ENCODE measurements around the gene RPS3. TPM values are rescaled to one million over a fixed set of nuclear protein-coding genes. Genes with fewer than 3 reads are reported as not detected.

Gene RPS3
- total and polyA plus RNA-seq, 2 of the 13 experiments (the other 11 are each of a cell fraction or from before 2014, with no cell fraction given), result 2,143 to 3,616 TPM

DNA sequence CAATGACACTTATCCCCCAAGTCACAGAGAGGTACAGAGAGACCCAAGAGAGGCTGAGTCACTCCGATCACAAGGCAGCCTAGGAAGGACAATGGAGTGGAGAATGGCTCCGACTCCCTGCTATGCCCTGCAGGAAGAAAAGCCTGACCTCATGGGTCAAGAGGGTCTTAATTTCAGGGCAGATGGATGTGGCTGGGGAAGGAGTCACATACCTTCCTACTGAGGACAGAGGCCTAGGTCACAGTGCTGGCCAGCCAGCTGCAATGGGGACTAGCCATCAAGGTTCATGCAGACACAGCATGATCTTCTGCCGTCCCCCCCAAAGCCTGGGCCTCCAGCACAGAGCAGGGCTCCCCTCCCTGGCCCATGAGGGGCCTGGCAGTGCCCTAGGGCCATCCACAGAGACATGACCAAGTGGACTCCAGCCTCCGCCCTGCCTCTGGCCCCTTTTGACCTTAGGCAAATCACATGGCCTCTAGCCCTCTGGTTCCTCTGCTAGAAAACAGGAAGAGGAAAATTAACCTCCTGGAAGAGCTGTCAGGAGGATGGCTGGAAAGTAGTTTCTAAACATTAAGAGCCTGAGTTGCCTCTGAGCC is 49.7 kb upstream of the RPS3 start (continued):
- TF ChIP-seq GRHL1 (CRISPR knock-in tag; conservative IDR thresholded peaks at IDR 0.05) (no peak), IRX3 (CRISPR knock-in tag; IDR thresholded peaks at IDR 0.05; ENCODE audit: borderline replicate concordance, low read depth) (no peak), EEA1 (CRISPR knock-in tag; IDR thresholded peaks at IDR 0.05; ENCODE audit: borderline replicate concordance) (no peak), CHCHD3 (CRISPR knock-in tag; IDR thresholded peaks at IDR 0.05) (no peak), TARDBP (CRISPR knock-in tag; IDR thresholded peaks at IDR 0.05) (peak; percentile 32; the same call in 1 of the 2 replicates), PATZ1 (CRISPR knock-in tag; IDR thresholded peaks at IDR 0.05) (peak; percentile 47; the same call in 1 of the 2 replicates), SIX4 (CRISPR knock-in tag; IDR thresholded peaks at IDR 0.05) (no peak), PBX2 (CRISPR knock-in tag; IDR thresholded peaks at IDR 0.05) (no peak), NR2C2 (CRISPR knock-in tag; IDR thresholded peaks at IDR 0.05; ENCODE audit: borderline replicate concordance) (0 out of 2 replicates have a peak, but pooled peaks have one; percentile 32), ZBTB39 (CRISPR knock-in tag; IDR thresholded peaks at IDR 0.05) (0 out of 2 replicates have a peak, but pooled peaks have one; percentile 38), MAFF (IDR thresholded peaks at IDR 0.05; ENCODE audit: low read depth, low read length) (no peak), GMEB1 (CRISPR knock-in tag; IDR thresholded peaks at IDR 0.05; ENCODE audit: borderline replicate concordance) (no peak), ZNF382 (CRISPR knock-in tag; IDR thresholded peaks at IDR 0.05; ENCODE audit: borderline replicate concordance) (no peak), CENPT (CRISPR knock-in tag; IDR thresholded peaks at IDR 0.05; ENCODE audit: low read depth) (no peak), ZNF629 (CRISPR knock-in tag; conservative IDR thresholded peaks at IDR 0.05) (no peak), ZNF777 (CRISPR knock-in tag; IDR thresholded peaks at IDR 0.05) (no peak), KDM2A (CRISPR knock-in tag; IDR thresholded peaks at IDR 0.05; ENCODE audit: borderline replicate concordance, low read depth) (no peak)
- TF ChIP-seq, protein P1, sequence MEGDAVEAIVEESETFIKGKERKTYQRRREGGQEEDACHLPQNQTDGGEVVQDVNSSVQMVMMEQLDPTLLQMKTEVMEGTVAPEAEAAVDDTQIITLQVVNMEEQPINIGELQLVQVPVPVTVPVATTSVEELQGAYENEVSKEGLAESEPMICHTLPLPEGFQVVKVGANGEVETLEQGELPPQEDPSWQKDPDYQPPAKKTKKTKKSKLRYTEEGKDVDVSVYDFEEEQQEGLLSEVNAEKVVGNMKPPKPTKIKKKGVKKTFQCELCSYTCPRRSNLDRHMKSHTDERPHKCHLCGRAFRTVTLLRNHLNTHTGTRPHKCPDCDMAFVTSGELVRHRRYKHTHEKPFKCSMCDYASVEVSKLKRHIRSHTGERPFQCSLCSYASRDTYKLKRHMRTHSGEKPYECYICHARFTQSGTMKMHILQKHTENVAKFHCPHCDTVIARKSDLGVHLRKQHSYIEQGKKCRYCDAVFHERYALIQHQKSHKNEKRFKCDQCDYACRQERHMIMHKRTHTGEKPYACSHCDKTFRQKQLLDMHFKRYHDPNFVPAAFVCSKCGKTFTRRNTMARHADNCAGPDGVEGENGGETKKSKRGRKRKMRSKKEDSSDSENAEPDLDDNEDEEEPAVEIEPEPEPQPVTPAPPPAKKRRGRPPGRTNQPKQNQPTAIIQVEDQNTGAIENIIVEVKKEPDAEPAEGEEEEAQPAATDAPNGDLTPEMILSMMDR (CRISPR knock-in tag; IDR thresholded peaks at IDR 0.05), result peak; percentile 36; the same call in 1 of the 2 replicates

All from HepG2 (cell line).